Adipocyte (in vitro differentiated cells): Measurements from ENCODE around the gene OGFOD1.

Experiments
- DNase-seq: peaks from one replicate; pipeline ENCODE4 v3.0.0-alpha.2; 2015; ENCODE audit warnings: low read depth
- H3K27me3 ChIP-seq: replicated peaks from 2 replicates; pipeline ENCODE4 v1.7.0; 2013; ENCODE audit warnings: mild to moderate bottlenecking, low read length, moderate library complexity; ENCODE audit not compliant: control insufficient read depth, insufficient read depth
- H3K36me3 ChIP-seq: 2 replicates; pipeline ENCODE4 v1.7.0; 2013; ENCODE audit warnings: low read length, mild to moderate bottlenecking, moderate library complexity; ENCODE audit not compliant: control insufficient read depth, insufficient read depth, severe bottlenecking
- H3K4me1 ChIP-seq: 2 replicates; pipeline ENCODE4 v1.7.0; 2013; ENCODE audit warnings: mild to moderate bottlenecking, low read length, moderate library complexity; ENCODE audit not compliant: control insufficient read depth, insufficient read depth
- H3K4me3 ChIP-seq: 2 replicates; pipeline ENCODE4 v1.7.0; 2013; ENCODE audit warnings: mild to moderate bottlenecking, low read length, moderate library complexity
- H3K9ac ChIP-seq: 2 replicates; pipeline ENCODE4 v1.7.0; 2013; ENCODE audit warnings: mild to moderate bottlenecking, low read length, moderate library complexity
- H3K9me3 ChIP-seq: 2 replicates; pipeline ENCODE4 v1.7.0; 2013; ENCODE audit warnings: mild to moderate bottlenecking, low read length, moderate library complexity; ENCODE audit not compliant: control insufficient read depth

Gene OGFOD1

DNA sequence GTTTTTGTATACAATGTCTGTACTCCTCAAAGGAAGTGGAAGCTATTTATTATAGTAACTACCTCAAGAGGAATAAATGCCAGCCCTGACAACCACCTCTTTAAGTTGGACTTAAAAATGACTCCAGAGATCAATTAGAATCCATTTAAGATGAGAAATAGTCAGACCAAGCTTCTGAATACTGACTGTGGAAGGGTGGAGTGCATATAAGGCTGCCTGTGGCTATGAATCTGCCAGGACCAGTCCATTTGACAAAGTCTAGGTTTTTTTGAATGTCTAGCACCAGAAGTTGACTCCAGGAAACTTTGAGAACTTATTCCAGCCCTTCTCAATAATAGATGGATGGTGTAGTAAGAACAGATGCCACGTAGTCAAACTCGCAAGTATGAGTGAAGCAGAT, 15.0 kb downstream of the OGFOD1 start:
- Histone ChIP-seq H3K4me1 (no peaks in the 10 kb centered on the region), H3K4me3 (no peak overlapping the region), H3K9ac (no peak overlapping the region), H3K27me3 (no peaks in the 10 kb centered on the region), H3K36me3 (peaks cover 99% of the 10 kb centered on the region), H3K9me3 (no peaks in the 10 kb centered on the region)
- DNase-seq = no peak

DNA sequence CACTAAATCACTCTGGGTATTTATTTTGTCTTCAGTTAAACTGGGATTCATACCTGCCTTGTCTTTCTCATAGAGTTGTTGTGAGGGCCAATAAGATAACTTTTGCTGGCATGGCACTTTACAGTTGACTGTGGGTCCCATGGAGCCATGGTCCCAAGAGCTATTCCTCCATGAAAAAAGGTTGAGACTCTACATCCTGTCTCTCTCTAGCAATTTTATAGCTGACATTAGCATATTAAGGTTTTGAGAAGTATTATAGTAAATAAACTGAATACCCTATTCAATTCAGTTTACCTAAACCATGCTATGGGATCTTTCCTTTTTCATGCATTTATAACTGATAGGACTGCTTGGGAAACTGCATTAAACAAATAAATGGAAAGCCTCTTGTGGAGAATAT, 17.4 kb downstream of the OGFOD1 start:
- Histone ChIP-seq H3K9ac (no peak overlapping the region), H3K36me3 (peaks cover 99% of the 10 kb centered on the region), H3K4me3 (no peak overlapping the region), H3K27me3 (no peaks in the 10 kb centered on the region), H3K4me1 (no peaks in the 10 kb centered on the region), H3K9me3 (no peaks in the 10 kb centered on the region)
- DNase-seq = no peak

DNA sequence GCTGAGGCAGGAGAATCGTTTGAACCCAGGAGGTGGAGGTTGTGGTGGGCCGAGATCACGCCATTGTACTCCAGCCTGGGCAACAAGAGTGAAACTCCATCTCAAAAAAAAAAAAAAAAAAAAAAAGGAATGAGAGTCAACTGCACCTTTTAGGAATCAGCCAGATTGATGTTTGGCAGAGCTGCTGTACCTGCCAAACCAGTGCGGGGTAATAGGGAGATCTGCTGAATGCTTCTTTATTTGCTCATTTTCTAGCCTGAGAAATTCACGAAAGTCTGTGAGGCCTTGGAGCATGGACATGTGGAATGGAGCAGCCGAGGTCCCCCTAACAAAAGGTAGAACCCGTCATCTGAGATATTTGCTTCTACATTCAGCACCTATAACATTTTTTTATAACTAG, 18.4 kb downstream of the OGFOD1 start:
- Histone ChIP-seq H3K4me1 (no peaks in the 10 kb centered on the region), H3K36me3 (peaks cover 99% of the 10 kb centered on the region), H3K9ac (no peak overlapping the region), H3K4me3 (no peak overlapping the region), H3K27me3 (no peaks in the 10 kb centered on the region), H3K9me3 (no peaks in the 10 kb centered on the region)
- no peak for DNase-seq

DNA sequence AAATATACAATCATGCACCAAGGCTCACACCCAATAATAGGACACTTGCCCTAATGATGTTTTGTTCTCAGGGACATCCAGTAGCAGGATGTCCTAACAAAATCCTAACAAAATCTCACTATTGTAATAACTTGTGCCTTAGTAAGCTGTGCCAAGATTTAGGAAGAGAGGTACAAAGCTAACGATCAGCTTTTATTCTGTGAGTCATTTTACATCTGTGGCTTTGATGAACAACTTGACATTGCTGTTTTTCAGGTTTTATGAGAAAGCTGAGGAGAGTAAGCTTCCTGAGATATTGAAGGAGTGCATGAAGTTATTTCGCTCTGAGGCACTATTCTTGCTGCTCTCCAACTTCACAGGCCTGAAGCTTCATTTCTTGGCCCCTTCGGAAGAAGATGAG, 18.9 kb downstream of the OGFOD1 start:
- no peaks in the 10 kb centered on the region for H3K27me3 ChIP-seq
- no peak overlapping the region for H3K4me3 ChIP-seq
- no peak for DNase-seq
- no peaks in the 10 kb centered on the region for H3K9me3 ChIP-seq
- no peak overlapping the region for H3K9ac ChIP-seq
- no peaks in the 10 kb centered on the region for H3K4me1 ChIP-seq
- H3K36me3 ChIP-seq = peaks cover 99% of the 10 kb centered on the region

GRCh38 chr16:56470666-56471065, 19.3 kb downstream of the OGFOD1 start:
- Histone ChIP-seq H3K4me3 (no peak overlapping the region), H3K36me3 (peaks cover 99% of the 10 kb centered on the region)

GRCh38 chr16:56475201-56475600, 23.8 kb downstream of the OGFOD1 start:
- Histone ChIP-seq H3K36me3 (peaks cover 85% of the 10 kb centered on the region), H3K9me3 (no peaks in the 10 kb centered on the region), H3K9ac (no peak overlapping the region), H3K4me1 (peaks cover 29% of the 10 kb centered on the region), H3K27me3 (no peaks in the 10 kb centered on the region), H3K4me3 (no peak overlapping the region)
- DNase-seq = no peak

More at GRCh38 chr16:56470666-56471065, 19.3 kb downstream of the OGFOD1 start:
- H3K4me1 ChIP-seq = no peaks in the 10 kb centered on the region
- no peak overlapping the region for H3K9ac ChIP-seq
- no peaks in the 10 kb centered on the region for H3K9me3 ChIP-seq
- no peaks in the 10 kb centered on the region for H3K27me3 ChIP-seq
- DNase-seq = no peak

- peak overlapping the region; percentile 2 for H3K9ac ChIP-seq
- no peaks in the 10 kb centered on the region for H3K27me3 ChIP-seq
- peak; percentile 83 for DNase-seq
- no peak overlapping the region for H3K4me3 ChIP-seq
- H3K9me3 ChIP-seq = no peaks in the 10 kb centered on the region
- H3K4me1 ChIP-seq = peaks cover 48% of the 10 kb centered on the region
- peaks cover 64% of the 10 kb centered on the region for H3K36me3 ChIP-seq
Measured at GRCh38 chr16:56477096-56477878, 25.9 kb downstream of the OGFOD1 start.

DNA sequence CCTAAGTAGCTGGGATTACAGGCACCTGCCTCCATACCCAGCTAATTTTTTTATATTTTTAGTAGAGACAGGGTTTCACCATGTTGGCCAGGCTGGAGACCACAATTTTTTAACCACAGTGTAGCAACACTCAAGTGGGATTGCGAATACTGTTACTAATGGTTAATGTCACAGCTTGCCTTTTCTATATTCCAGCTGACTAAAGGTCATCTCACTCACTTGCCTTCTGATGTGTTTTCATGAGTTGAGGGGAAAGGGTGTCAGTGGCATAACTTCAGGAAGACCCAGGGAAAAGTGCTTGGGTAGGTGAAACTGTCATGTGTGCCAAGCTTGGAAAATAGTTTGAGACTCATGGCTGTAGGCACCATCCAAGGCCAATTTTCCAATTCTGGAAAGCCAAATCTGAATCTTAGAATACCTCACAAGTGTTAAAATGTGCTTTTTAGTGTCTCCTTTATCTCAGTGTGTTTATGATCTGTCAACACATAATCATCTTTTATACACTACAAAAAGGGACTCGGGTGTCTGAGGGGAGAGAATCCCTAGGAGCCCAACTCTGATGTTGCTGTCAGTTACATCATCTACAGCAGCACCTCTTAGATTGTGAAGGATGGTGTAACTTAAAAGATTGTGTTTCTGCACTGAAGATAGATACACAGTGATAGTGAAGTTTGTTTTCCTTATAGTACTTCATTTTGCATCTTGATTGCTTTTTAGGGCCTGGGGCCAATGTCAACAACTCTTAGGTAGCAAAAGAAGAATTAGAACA, 27.1 kb downstream of the OGFOD1 start:
- Histone ChIP-seq H3K36me3 (peaks cover 58% of the 10 kb centered on the region), H3K9ac (peak overlapping the region; percentile 3)
- peak; percentile 15 for DNase-seq

GRCh38 chr16:56479469-56479868, 28.1 kb downstream of the OGFOD1 start:
- Histone ChIP-seq H3K9ac (no peak overlapping the region), H3K4me3 (no peak overlapping the region), H3K9me3 (no peaks in the 10 kb centered on the region), H3K4me1 (peaks cover 48% of the 10 kb centered on the region), H3K27me3 (no peaks in the 10 kb centered on the region), H3K36me3 (peaks cover 53% of the 10 kb centered on the region)
- no peak for DNase-seq

More for the DNA sequence above, 27.1 kb downstream of the OGFOD1 start:
- peaks cover 48% of the 10 kb centered on the region for H3K4me1 ChIP-seq
- H3K4me3 ChIP-seq = no peak overlapping the region
- no peaks in the 10 kb centered on the region for H3K27me3 ChIP-seq
- no peaks in the 10 kb centered on the region for H3K9me3 ChIP-seq

DNA sequence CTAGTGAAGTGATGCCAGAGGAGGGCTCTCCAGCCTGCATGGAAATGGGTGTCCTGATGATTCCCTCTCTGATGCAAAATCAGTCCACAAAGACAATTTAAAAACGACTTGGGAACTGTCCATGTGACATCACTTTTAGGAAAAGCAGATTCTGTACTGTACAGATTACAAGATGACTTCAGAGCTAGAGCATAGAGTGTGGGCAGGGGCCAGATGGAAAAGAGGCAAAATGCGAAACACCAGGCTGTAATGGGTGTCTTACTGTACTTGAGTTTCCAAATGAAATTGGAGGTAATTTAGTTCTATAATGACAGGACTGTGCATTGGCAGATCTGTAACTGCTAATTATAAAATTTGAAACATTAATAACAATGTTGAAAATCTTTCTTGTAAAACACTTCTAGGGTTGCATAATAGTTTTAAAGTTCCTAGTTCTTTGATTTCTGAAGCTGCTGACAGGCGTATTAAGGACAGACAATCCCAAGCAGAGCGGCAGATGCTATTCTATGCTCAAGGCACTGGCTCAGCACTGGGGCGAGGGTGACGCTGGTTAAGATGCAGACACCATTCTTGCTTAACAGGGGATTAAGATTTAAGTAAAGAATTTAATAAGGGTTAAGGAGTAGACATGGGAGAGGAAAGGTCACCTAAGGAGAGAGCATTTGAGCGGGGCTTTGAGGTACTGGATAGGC, 29.6 kb downstream of the OGFOD1 start:
- H3K4me3 ChIP-seq = no peak overlapping the region
- no peak for DNase-seq
- peaks cover 48% of the 10 kb centered on the region for H3K4me1 ChIP-seq
- peaks cover 47% of the 10 kb centered on the region for H3K36me3 ChIP-seq
- no peaks in the 10 kb centered on the region for H3K27me3 ChIP-seq
- H3K9ac ChIP-seq = peak overlapping the region; percentile 27
- H3K9me3 ChIP-seq = no peaks in the 10 kb centered on the region

GRCh38 chr16:56481468-56482122, 30.2 kb downstream of the OGFOD1 start:
- no peaks in the 10 kb centered on the region for H3K9me3 ChIP-seq
- peaks cover 40% of the 10 kb centered on the region for H3K36me3 ChIP-seq
- H3K27me3 ChIP-seq = no peaks in the 10 kb centered on the region
- peaks cover 45% of the 10 kb centered on the region for H3K4me1 ChIP-seq
- peak overlapping the region; percentile 27 for H3K9ac ChIP-seq
- no peak overlapping the region for H3K4me3 ChIP-seq
- no peak for DNase-seq
